HFFc6 (cell line): ENCODE measurements around the gene XPNPEP2. TPM values are rescaled to one million over a fixed set of nuclear protein-coding genes. Genes with fewer than 3 reads are reported as not detected.

Experiments
- DNase-seq: peaks from one replicate; pipeline ENCODE4 v3.0.0-alpha.2; 2018
- H3K27ac Mint-ChIP-seq: 2 replicates; pipeline ENCODE4 v1.8.0; 2020; ENCODE audit warnings: mild to moderate bottlenecking, mixed read lengths
- H3K27me3 Mint-ChIP-seq: 2 replicates; pipeline ENCODE4 v1.8.0; 2021; ENCODE audit warnings: mild to moderate bottlenecking, moderate library complexity, mixed read lengths; ENCODE audit not compliant: insufficient read depth
- H3K36me3 Mint-ChIP-seq: 2 replicates; pipeline ENCODE4 v1.8.0; 2021; ENCODE audit warnings: low read depth, mixed read lengths
- H3K4me1 Mint-ChIP-seq: 2 replicates; pipeline ENCODE4 v1.8.0; 2020; ENCODE audit warnings: low read depth, mixed read lengths
- H3K4me3 Mint-ChIP-seq: 2 replicates; pipeline ENCODE4 v1.8.0; 2020; ENCODE audit warnings: mild to moderate bottlenecking, moderate library complexity, mixed read lengths
- H3K9me3 Mint-ChIP-seq: 2 replicates; pipeline ENCODE4 v1.8.0; 2020; ENCODE audit warnings: mild to moderate bottlenecking, mixed read lengths
- CTCF ChIP-seq: fragments of 200-600 bp; sonication (generic); IDR thresholded peaks from 2 replicates; pipeline ENCODE4 v1.5.0; 2021; ENCODE audit warnings: antibody characterized with exemption, mild to moderate bottlenecking
- total RNA-seq, 6 experiments: library from RNA; stranded (reverse); fragmentation: NEBNext Ultra II Directional; extraction: Animal tissue kit (Norgen Biotek cat#: 25700); gene quantifications; 2 replicates in 1 of 6; 3 replicates in 5 of 6; pipeline ENCODE4 v1.2.3, GENCODE V29; 2021

The XPNPEP2 gene
- total RNA-seq, 6 experiments from 2014 or later = not detected

- no peak for DNase-seq
- H3K4me3 Mint-ChIP-seq = no peak overlapping the region
These were observed 30.0 kb downstream of the XPNPEP2 start for GRCh38 chrX:129768586-129769466.

GRCh38 chrX:129769467-129770154 is 30.8 kb downstream of the XPNPEP2 start:
- H3K4me1 Mint-ChIP-seq = no peaks in the 10 kb centered on the region
- DNase-seq = no peak
- TF ChIP-seq CTCF = no peak
- no peak overlapping the region for H3K27ac Mint-ChIP-seq
- H3K36me3 Mint-ChIP-seq = no peaks in the 10 kb centered on the region
- H3K9me3 Mint-ChIP-seq = no peaks in the 10 kb centered on the region
- no peak overlapping the region for H3K4me3 Mint-ChIP-seq
- H3K27me3 Mint-ChIP-seq = peaks cover 2% of the 10 kb centered on the region; the same call in 1 of the 2 replicates

More at GRCh38 chrX:129768586-129769466, 30.0 kb downstream of the XPNPEP2 start:
- no peaks in the 10 kb centered on the region for H3K36me3 Mint-ChIP-seq
- H3K9me3 Mint-ChIP-seq = no peaks in the 10 kb centered on the region
- no peak for TF ChIP-seq CTCF
- H3K4me1 Mint-ChIP-seq = no peaks in the 10 kb centered on the region
- H3K27me3 Mint-ChIP-seq = peaks cover 2% of the 10 kb centered on the region; the same call in 1 of the 2 replicates
- no peak overlapping the region for H3K27ac Mint-ChIP-seq

- no peak overlapping the region for H3K27ac Mint-ChIP-seq
- no peak overlapping the region for H3K4me3 Mint-ChIP-seq
- peaks cover 5% of the 10 kb centered on the region for H3K27me3 Mint-ChIP-seq
- no peak for TF ChIP-seq CTCF
- H3K36me3 Mint-ChIP-seq = no peaks in the 10 kb centered on the region
- H3K4me1 Mint-ChIP-seq = no peaks in the 10 kb centered on the region
- DNase-seq = no peak
- H3K9me3 Mint-ChIP-seq = no peaks in the 10 kb centered on the region
These were observed 32.7 kb downstream of the XPNPEP2 start for GRCh38 chrX:129771266-129771995.

GRCh38 chrX:129772796-129773431 is 34.1 kb downstream of the XPNPEP2 start:
- Mint-ChIP-seq H3K4me3 (no peak overlapping the region), H3K27ac (no peak overlapping the region), H3K4me1 (no peaks in the 10 kb centered on the region), H3K36me3 (no peaks in the 10 kb centered on the region), H3K9me3 (no peaks in the 10 kb centered on the region), H3K27me3 (peaks cover 6% of the 10 kb centered on the region)
- TF ChIP-seq CTCF = no peak
- no peak for DNase-seq
